ENCODE data around the gene PLCG2.

The PLCG2 gene

DNA sequence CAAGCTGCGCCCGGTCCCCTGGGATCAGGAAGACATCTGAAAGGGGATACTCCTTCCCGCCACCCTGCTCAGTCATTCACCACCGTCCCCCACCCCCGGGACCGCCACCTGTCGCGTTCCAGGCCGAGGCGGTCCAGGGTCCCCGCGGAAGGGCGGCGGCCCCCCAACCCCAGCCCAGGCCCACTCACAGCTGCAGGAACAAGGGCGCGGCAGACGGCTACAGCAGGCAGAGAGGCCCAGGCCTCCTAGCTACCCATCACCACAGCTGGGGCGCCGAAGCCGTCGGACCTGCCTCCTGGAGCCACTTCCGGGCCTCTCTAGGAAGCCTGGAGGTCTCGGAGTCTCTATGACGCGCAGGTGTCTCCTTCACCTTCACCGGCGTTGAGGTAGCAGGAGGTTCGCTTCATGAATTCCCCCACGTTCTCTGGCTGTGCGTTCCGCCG, 232.1 kb downstream of the PLCG2 start, which contains the start of gene SDR42E1:
TSS of gene SDR42E1 (minus strand) at position 272 of the 443 bp plus-strand sequence. CDS start 10,612 bp downstream, outside the sequence.
- H3K4me3 ChIP-seq (ENCODE audit: low read length in 2 of 2) = peak within 1 kb of the TSS in 1 of 2 donors; percentile 69

More for the DNA sequence above, 232.1 kb downstream of the PLCG2 start, which contains the start of gene SDR42E1:
- Histone ChIP-seq H2BK120ac (ENCODE audit: low read depth, low read length) (no peak within 1 kb of the TSS), H3K18ac (ENCODE audit: low read length) (no peak within 1 kb of the TSS), H3K4me1 (ENCODE audit: control insufficient read depth in 2 of 2, insufficient read depth in 1 of 2, low read depth in 1 of 2, low read length in 2 of 2) (no peaks in the 10 kb centered on the region), H2AFZ (ENCODE audit: low read length) (no peak within 1 kb of the TSS), H3K27me3 (ENCODE audit: control insufficient read depth in 3 of 3, insufficient read depth in 3 of 3, low read depth in 1 of 3, low read length in 3 of 3) (peaks cover 0 to 3% (median 0%) of the 10 kb centered on the region in 3 experiments), H3K4ac (ENCODE audit: low read length) (no peak within 1 kb of the TSS), H2AK5ac (ENCODE audit: low read depth, low read length) (no peak within 1 kb of the TSS), H3K9me3 (replicated peaks in 1 of 2; ENCODE audit: control insufficient read depth in 2 of 2, insufficient read depth in 1 of 2, low read depth in 1 of 2, low read length in 2 of 2) (peaks cover 7 to 11% of the 10 kb centered on the region in 2 donors), H2BK15ac (ENCODE audit: low read length) (no peak within 1 kb of the TSS), H2BK5ac (ENCODE audit: low read length) (no peak within 1 kb of the TSS), H3K9ac (ENCODE audit: low read depth, low read length, poor library complexity) (no peak within 1 kb of the TSS), H3K14ac (ENCODE audit: low read length) (no peak within 1 kb of the TSS), H3K79me1 (ENCODE audit: low read depth, low read length) (no peaks in the 10 kb centered on the region), H3K23ac (ENCODE audit: low read depth, low read length, poor library complexity) (no peak within 1 kb of the TSS), H3K36me3 (replicated peaks in 1 of 2; ENCODE audit: control insufficient read depth in 2 of 2, insufficient read depth in 2 of 2, low read length in 2 of 2) (no peaks in the 10 kb centered on the region), H2BK12ac (ENCODE audit: low read length) (no peak within 1 kb of the TSS), H4K8ac (ENCODE audit: low read depth, low read length) (no peak within 1 kb of the TSS), H3K4me2 (ENCODE audit: insufficient read depth, low read length, poor library complexity, severe bottlenecking) (no peak within 1 kb of the TSS), H4K91ac (ENCODE audit: low read depth, low read length, poor library complexity) (no peak within 1 kb of the TSS), H3K27ac (replicated peaks; ENCODE audit: low read length) (no peak within 1 kb of the TSS)
- no CpG with 5 or more reads among the region's 32 CpGs for WGBS, 2 donors (ENCODE audit: extremely low coverage in 2 of 2, insufficient read length in 2 of 2, insufficient replicate concordance in 1 of 2)
- no peak for DNase-seq (ENCODE audit: low spot score)

Measured in neuronal stem cell (in vitro differentiated cells).